Measurements from ENCODE around the gene SGK2. TPM values are rescaled to one million over a fixed set of nuclear protein-coding genes. Genes with fewer than 3 reads are reported as not detected.

Gene SGK2
- total RNA-seq, 1 experiment from 2014 or later = not detected

DNA sequence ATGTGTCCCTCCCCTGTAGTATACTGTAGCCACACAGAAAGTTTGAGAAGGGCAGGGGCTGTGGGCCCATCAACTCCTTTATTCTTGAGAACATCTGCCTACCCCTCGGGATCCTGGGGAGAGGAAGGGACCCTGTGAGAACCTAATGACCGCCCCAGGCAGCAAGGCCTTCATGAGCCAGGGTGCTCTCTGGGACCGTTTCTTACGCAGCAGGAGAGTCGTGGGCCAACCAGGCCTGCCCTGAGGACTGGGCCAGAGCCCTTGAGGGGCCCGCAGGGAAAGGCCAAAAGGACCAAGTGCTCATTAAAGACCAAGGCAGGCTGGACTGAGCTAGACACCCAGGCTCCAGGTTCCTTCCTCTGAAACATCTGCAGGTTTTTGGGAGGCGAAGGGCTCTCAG is 5.2 kb downstream of the SGK2 start:
- peaks cover 3% of the 10 kb centered on the region in 2 experiments; a peak in 3 of 4 replicates for H3K4me1 Mint-ChIP-seq
- H3K4ac ChIP-seq (ENCODE audit: low read depth, low read length) = no peak overlapping the region
- no peak overlapping the region for H3K27ac ChIP-seq (ENCODE audit: insufficient read length, low read depth, low read length)
- H3K79me2 ChIP-seq (ENCODE audit: insufficient read depth, low read length) = no peaks in the 10 kb centered on the region
- no CpG with 5 or more reads among the region's 7 CpGs for WGBS (ENCODE audit: extremely low coverage, insufficient read length, low lambda C conversion rate)
- H4K5ac ChIP-seq (ENCODE audit: insufficient read length, low read depth, low read length) = no peak overlapping the region
- no peak overlapping the region for H4K8ac ChIP-seq (replicated peaks; ENCODE audit: insufficient read length, low read depth, low read length)
- H3K4me3 Mint-ChIP-seq = no peak overlapping the region
- H3K27me3 Mint-ChIP-seq (ENCODE audit: low read depth) = no peaks in the 10 kb centered on the region
- no peaks in the 10 kb centered on the region for H3K9me3 ChIP-seq (ENCODE audit: control insufficient read depth, low read depth, low read length)
- H2AFZ ChIP-seq (ENCODE audit: low read length) = no peak overlapping the region
- H3K9ac ChIP-seq (ENCODE audit: extremely low read depth, insufficient read length, low read length) = no peak overlapping the region
- no peaks in the 10 kb centered on the region for H3K27me3 ChIP-seq (ENCODE audit: insufficient read depth, low read length)
- no peak overlapping the region for H2BK12ac ChIP-seq (ENCODE audit: insufficient read length, low read depth, low read length)
- no peak overlapping the region for H3T11ph ChIP-seq (ENCODE audit: low read length)
- no peaks in the 10 kb centered on the region for H3K4me1 ChIP-seq (ENCODE audit: insufficient read depth, low read length)
- no peaks in the 10 kb centered on the region for H3K36me3 Mint-ChIP-seq (ENCODE audit: insufficient read depth in 1 of 3, low read depth in 3 of 3)
- no peak overlapping the region for H2AK5ac ChIP-seq (ENCODE audit: insufficient read length, low read length)
- no peak overlapping the region for H3K4me2 ChIP-seq (ENCODE audit: insufficient read depth, insufficient read length, low read length)
- no peak overlapping the region for H2BK5ac ChIP-seq (ENCODE audit: insufficient read length, low read length)
- H2BK120ac ChIP-seq (ENCODE audit: low read depth, low read length, poor library complexity, severe bottlenecking) = no peak overlapping the region
- no peaks in the 10 kb centered on the region for H4K20me1 ChIP-seq (ENCODE audit: control insufficient read depth, insufficient read depth, insufficient read length)
- no peak overlapping the region for H3K14ac ChIP-seq (ENCODE audit: insufficient read depth, low read length)
- H3K79me1 ChIP-seq (ENCODE audit: insufficient read depth, low read depth, low read length, poor library complexity, severe bottlenecking) = no peaks in the 10 kb centered on the region
- no peak overlapping the region for H3K56ac ChIP-seq (ENCODE audit: insufficient read length, low read depth, low read length)
- no peak overlapping the region for H3K23ac ChIP-seq (ENCODE audit: insufficient read length, low read depth, low read length)
- H2BK15ac ChIP-seq (ENCODE audit: low read depth, low read length) = no peak overlapping the region
- no peak overlapping the region for H4K91ac ChIP-seq (ENCODE audit: insufficient read length, low read depth, low read length)
- H3K27ac Mint-ChIP-seq = no peak overlapping the region
- TF ChIP-seq, protein P1, sequence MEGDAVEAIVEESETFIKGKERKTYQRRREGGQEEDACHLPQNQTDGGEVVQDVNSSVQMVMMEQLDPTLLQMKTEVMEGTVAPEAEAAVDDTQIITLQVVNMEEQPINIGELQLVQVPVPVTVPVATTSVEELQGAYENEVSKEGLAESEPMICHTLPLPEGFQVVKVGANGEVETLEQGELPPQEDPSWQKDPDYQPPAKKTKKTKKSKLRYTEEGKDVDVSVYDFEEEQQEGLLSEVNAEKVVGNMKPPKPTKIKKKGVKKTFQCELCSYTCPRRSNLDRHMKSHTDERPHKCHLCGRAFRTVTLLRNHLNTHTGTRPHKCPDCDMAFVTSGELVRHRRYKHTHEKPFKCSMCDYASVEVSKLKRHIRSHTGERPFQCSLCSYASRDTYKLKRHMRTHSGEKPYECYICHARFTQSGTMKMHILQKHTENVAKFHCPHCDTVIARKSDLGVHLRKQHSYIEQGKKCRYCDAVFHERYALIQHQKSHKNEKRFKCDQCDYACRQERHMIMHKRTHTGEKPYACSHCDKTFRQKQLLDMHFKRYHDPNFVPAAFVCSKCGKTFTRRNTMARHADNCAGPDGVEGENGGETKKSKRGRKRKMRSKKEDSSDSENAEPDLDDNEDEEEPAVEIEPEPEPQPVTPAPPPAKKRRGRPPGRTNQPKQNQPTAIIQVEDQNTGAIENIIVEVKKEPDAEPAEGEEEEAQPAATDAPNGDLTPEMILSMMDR (conservative IDR thresholded peaks at IDR 0.05) = no peak
- no peaks in the 10 kb centered on the region for H3K9me3 Mint-ChIP-seq
- no peak overlapping the region for H3K18ac ChIP-seq (ENCODE audit: insufficient read length, low read depth, low read length)
- no peak for DNase-seq
- H3K23me2 ChIP-seq (ENCODE audit: insufficient read length, low read depth, low read length, poor library complexity, severe bottlenecking) = no peaks in the 10 kb centered on the region
- H2BK20ac ChIP-seq (ENCODE audit: low read depth, low read length, poor library complexity, severe bottlenecking) = no peak overlapping the region
